WTC11 (cell line): ENCODE measurements around the gene ZNF683.

Experiments used
- CREB1 ChIP-seq: sonication (generic); formaldehyde crosslinking; IDR thresholded peaks from 2 replicates; pipeline ENCODE4 v1.8.0; 2023; ENCODE audit warnings: mild to moderate bottlenecking, missing genetic modification reagents
- ESRRA ChIP-seq: sonication (generic); formaldehyde crosslinking; IDR thresholded peaks from 2 replicates; pipeline ENCODE4 v1.8.1; 2022; ENCODE audit warnings: mild to moderate bottlenecking, missing genetic modification reagents, borderline replicate concordance
- FOXJ3 ChIP-seq: sonication (generic); formaldehyde crosslinking; IDR thresholded peaks from 2 replicates; pipeline ENCODE4 v1.9.0; 2021; ENCODE audit warnings: missing genetic modification reagents, mild to moderate bottlenecking, borderline replicate concordance
- TF ChIP-seq, protein P1 (sequence below): sonication (generic); formaldehyde crosslinking; IDR thresholded peaks from 2 replicates; pipeline ENCODE4 v1.8.0; 2023; ENCODE audit warnings: missing genetic modification reagents
- TF ChIP-seq, protein P2 (sequence below): fragments of 200-600 bp; IDR thresholded peaks from 2 replicates; pipeline ENCODE4 v1.8.0; 2022; ENCODE audit warnings: antibody characterized with exemption
- TF ChIP-seq, protein P3 (sequence below): sonication (generic); formaldehyde crosslinking; IDR thresholded peaks from 2 replicates; pipeline ENCODE4 v1.8.1; 2023; ENCODE audit warnings: mild to moderate bottlenecking, moderate library complexity, missing genetic modification reagents
- TF ChIP-seq, protein P4 (sequence below): sonication (generic); formaldehyde crosslinking; IDR thresholded peaks from 2 replicates; pipeline ENCODE4 v1.8.0; 2022; ENCODE audit warnings: mild to moderate bottlenecking, missing genetic modification reagents

DNA sequence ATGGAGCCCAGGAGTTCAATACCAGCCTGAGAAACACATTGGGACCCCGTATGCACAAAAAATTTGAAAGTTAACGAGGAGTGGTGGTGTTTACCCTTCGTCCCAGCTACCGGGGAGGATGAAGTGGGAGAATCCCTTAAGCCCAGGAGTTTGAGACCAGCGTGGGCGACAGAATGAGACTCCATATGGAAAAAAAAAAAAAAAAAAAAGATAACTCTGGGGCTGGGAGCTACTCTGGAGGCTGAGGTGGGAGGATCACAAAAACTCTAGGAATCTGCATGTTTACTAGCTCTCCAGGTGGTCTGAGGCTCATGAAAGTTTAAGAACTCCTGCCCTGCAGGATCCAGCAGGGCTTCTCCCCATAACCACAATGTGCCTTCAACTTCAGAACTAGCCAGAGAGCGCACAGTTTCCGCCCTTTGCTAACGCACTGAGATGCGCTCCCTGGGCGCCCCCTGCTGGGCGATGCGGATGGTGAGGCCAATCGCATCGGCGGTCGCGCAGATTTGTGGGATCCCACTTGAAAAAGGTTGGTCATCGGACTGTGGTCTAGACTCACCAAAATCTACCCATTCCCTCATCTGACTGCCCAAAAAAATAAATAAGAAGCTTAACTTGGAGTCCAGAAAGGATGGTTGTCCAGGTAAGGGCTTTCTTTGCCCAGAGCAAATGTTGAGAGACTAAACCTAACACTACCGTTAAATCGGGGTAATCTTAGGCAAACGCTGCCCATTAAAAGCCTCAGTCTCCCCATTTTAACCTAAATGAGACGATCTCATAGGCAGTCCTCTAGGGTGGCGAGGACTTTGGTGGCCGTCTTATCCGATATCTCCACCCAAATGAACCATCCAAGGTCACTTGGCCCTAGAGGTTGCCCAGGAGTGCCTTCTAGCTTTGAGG, 8.8 kb downstream of the ZNF683 start:
- TF ChIP-seq, protein P1, sequence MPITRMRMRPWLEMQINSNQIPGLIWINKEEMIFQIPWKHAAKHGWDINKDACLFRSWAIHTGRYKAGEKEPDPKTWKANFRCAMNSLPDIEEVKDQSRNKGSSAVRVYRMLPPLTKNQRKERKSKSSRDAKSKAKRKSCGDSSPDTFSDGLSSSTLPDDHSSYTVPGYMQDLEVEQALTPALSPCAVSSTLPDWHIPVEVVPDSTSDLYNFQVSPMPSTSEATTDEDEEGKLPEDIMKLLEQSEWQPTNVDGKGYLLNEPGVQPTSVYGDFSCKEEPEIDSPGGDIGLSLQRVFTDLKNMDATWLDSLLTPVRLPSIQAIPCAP (CRISPR knock-in tag), result no peak
- no peak for TF ChIP-seq CREB1
- TF ChIP-seq, protein P2, sequence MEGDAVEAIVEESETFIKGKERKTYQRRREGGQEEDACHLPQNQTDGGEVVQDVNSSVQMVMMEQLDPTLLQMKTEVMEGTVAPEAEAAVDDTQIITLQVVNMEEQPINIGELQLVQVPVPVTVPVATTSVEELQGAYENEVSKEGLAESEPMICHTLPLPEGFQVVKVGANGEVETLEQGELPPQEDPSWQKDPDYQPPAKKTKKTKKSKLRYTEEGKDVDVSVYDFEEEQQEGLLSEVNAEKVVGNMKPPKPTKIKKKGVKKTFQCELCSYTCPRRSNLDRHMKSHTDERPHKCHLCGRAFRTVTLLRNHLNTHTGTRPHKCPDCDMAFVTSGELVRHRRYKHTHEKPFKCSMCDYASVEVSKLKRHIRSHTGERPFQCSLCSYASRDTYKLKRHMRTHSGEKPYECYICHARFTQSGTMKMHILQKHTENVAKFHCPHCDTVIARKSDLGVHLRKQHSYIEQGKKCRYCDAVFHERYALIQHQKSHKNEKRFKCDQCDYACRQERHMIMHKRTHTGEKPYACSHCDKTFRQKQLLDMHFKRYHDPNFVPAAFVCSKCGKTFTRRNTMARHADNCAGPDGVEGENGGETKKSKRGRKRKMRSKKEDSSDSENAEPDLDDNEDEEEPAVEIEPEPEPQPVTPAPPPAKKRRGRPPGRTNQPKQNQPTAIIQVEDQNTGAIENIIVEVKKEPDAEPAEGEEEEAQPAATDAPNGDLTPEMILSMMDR, result peak; percentile 79
- TF ChIP-seq ESRRA (CRISPR knock-in tag), result no peak
- no peak for TF ChIP-seq FOXJ3
- TF ChIP-seq, protein P3, sequence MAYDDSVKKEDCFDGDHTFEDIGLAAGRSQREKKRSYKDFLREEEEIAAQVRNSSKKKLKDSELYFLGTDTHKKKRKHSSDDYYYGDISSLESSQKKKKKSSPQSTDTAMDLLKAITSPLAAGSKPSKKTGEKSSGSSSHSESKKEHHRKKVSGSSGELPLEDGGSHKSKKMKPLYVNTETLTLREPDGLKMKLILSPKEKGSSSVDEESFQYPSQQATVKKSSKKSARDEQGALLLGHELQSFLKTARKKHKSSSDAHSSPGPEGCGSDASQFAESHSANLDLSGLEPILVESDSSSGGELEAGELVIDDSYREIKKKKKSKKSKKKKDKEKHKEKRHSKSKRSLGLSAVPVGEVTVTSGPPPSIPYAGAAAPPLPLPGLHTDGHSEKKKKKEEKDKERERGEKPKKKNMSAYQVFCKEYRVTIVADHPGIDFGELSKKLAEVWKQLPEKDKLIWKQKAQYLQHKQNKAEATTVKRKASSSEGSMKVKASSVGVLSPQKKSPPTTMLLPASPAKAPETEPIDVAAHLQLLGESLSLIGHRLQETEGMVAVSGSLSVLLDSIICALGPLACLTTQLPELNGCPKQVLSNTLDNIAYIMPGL (CRISPR knock-in tag), result 0 out of 2 replicates have a peak, but pooled peaks have one; percentile 50
- TF ChIP-seq, protein P4, sequence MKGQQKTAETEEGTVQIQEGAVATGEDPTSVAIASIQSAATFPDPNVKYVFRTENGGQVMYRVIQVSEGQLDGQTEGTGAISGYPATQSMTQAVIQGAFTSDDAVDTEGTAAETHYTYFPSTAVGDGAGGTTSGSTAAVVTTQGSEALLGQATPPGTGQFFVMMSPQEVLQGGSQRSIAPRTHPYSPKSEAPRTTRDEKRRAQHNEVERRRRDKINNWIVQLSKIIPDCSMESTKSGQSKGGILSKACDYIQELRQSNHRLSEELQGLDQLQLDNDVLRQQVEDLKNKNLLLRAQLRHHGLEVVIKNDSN (CRISPR knock-in tag), result no peak
